ENCODE data around the gene SLCO4A1.

Gene SLCO4A1

GRCh38 chr20:62718546-62718945 lies 76.2 kb downstream of the SLCO4A1 start:
- no peak for DNase-seq

- DNase-seq, result no peak
Observed at GRCh38 chr20:62719250-62719935, 77.1 kb downstream of the SLCO4A1 start.
